Measurements from ENCODE around the gene CLEC2B.

GRCh38 chr12:9811621-9812020 is 57.5 kb downstream of the CLEC2B start:
- TF ChIP-seq EZH2 (IDR thresholded peaks at IDR 0.05) (no peak), POLR2AphosphoS5 (IDR thresholded peaks at IDR 0.05; ENCODE audit: borderline replicate concordance, low read depth, low read length) (no peak), FOXP2 (optimal IDR thresholded peaks at IDR 0.05; ENCODE audit: control extremely low read depth, extremely low read length, insufficient read depth) (no peak)
